IMR-90 (cell line): ENCODE measurements around the gene SMC5. TPM values are rescaled to one million over a fixed set of nuclear protein-coding genes. Genes with fewer than 3 reads are reported as not detected.

ENCODE experiments used
- ATAC-seq: fragments of 200-7000 bp; cut with Tn5 transposase; 2 replicates; pipeline ENCODE4 v1.9.1; 2020; ENCODE audit warnings: low read depth, mild to moderate bottlenecking, moderate library complexity
- BruUV-seq: library from RNA; stranded (reverse); fragments of 400-500 nt; replicated peaks from 2 replicates; lab custom pipeline; 2021; lab: Mats Ljungman, UMichigan
- CTCF ChIA-PET: fragments of 300-600 bp; formaldehyde crosslinking; extraction: SDS; loops from one replicate; lab custom pipeline; 2021; ENCODE audit warnings: antibody characterized with exemption; lab: Yijun Ruan, JAX
- POLR2A ChIA-PET: fragments of 300-600 bp; sonication (Branson Sonifier 250); formaldehyde crosslinking; loops from one replicate; lab custom pipeline; 2022; ENCODE audit warnings: antibody characterized with exemption; ENCODE audit not compliant: unreplicated experiment; lab: Charles Lee
- DNase-seq: peaks from one replicate; pipeline ENCODE4 v3.0.0; 2013
- H2AFZ ChIP-seq: replicated peaks from 2 replicates; pipeline ENCODE3; 2013; ENCODE audit warnings: low read length, mild to moderate bottlenecking; ENCODE audit not compliant: poor library complexity
- H2AK5ac ChIP-seq: 2 replicates; pipeline ENCODE4 v1.6.1; 2013; ENCODE audit warnings: low read depth, low read length, inconsistent platforms
- H2AK9ac ChIP-seq: replicated peaks from 2 replicates; pipeline ENCODE3; 2013; ENCODE audit warnings: mild to moderate bottlenecking, low read depth, low read length, moderate library complexity; ENCODE audit not compliant: poor library complexity
- H2BK120ac ChIP-seq: 2 replicates; pipeline ENCODE4 v1.6.1; 2013; ENCODE audit warnings: low read depth, low read length, inconsistent platforms
- H2BK15ac ChIP-seq: 3 replicates; pipeline ENCODE4 v1.6.1; 2013; ENCODE audit warnings: low read depth, low read length, inconsistent platforms
- H2BK20ac ChIP-seq: 2 replicates; pipeline ENCODE4 v1.6.1; 2013; ENCODE audit warnings: low read depth, mild to moderate bottlenecking, inconsistent platforms, low read length, moderate library complexity
- H2BK5ac ChIP-seq: 2 replicates; pipeline ENCODE4 v1.6.1; 2013; ENCODE audit warnings: mild to moderate bottlenecking, low read depth, low read length, inconsistent platforms; ENCODE audit not compliant: poor library complexity, severe bottlenecking
- H3K14ac ChIP-seq: replicated peaks from 2 replicates; pipeline ENCODE4 v1.6.1; 2013; ENCODE audit warnings: low read depth, low read length, inconsistent platforms
- H3K18ac ChIP-seq: 2 replicates; pipeline ENCODE4 v1.6.1; 2013; ENCODE audit warnings: low read depth, low read length, control low read depth
- H3K23ac ChIP-seq: 2 replicates; pipeline ENCODE4 v1.6.1; 2013; ENCODE audit warnings: low read depth, low read length, inconsistent platforms
- H3K27ac ChIP-seq: 2 replicates; pipeline ENCODE4 v1.5.1; 2013; ENCODE audit warnings: mild to moderate bottlenecking, control low read depth, low read length; ENCODE audit not compliant: insufficient read depth
- H3K27me3 ChIP-seq: 2 replicates; pipeline ENCODE4 v1.6.1; 2013; ENCODE audit warnings: low read length; ENCODE audit not compliant: control insufficient read depth, insufficient read depth
- H3K36me3 ChIP-seq: 2 replicates; pipeline ENCODE4 v1.6.1; 2013; ENCODE audit warnings: low read length, mixed read lengths; ENCODE audit not compliant: control insufficient read depth, insufficient read depth
- H3K4ac ChIP-seq: 2 replicates; pipeline ENCODE4 v1.6.1; 2013; ENCODE audit warnings: low read depth, low read length, inconsistent platforms
- H3K4me1 ChIP-seq: 2 replicates; pipeline ENCODE4 v1.6.1; 2013; ENCODE audit warnings: low read length, mixed read lengths; ENCODE audit not compliant: control insufficient read depth, insufficient read depth
- H3K4me2 ChIP-seq: 2 replicates; pipeline ENCODE4 v1.6.1; 2013; ENCODE audit warnings: low read depth, mild to moderate bottlenecking, control low read depth, low read length, moderate library complexity
- H3K4me3 ChIP-seq: 2 replicates; pipeline ENCODE4 v1.5.1; 2013; ENCODE audit warnings: low read depth, mild to moderate bottlenecking, control low read depth, low read length, moderate library complexity; ENCODE audit not compliant: insufficient read depth
- H3K56ac ChIP-seq: 2 replicates; pipeline ENCODE4 v1.6.1; 2013; ENCODE audit warnings: low read length, inconsistent platforms; ENCODE audit not compliant: insufficient read depth; ENCODE audit errors: extremely low read depth
- H3K79me1 ChIP-seq, 2 experiments: 2 replicates each; pipeline ENCODE4 v1.6.1; 2013; ENCODE audit warnings: low read length in 2 of 2, inconsistent platforms in 1 of 2, low read depth in 1 of 2
- H3K9ac ChIP-seq: 2 replicates; pipeline ENCODE4 v1.6.1; 2013; ENCODE audit warnings: low read depth, low read length, control low read depth
- H3K9me1 ChIP-seq: 2 replicates; pipeline ENCODE4 v1.6.1; 2013; ENCODE audit warnings: low read length, inconsistent platforms; ENCODE audit not compliant: insufficient read depth
- H3K9me3 ChIP-seq: 2 replicates; pipeline ENCODE4 v1.6.1; 2013; ENCODE audit warnings: low read length; ENCODE audit not compliant: control insufficient read depth, insufficient read depth
- H4K20me1 ChIP-seq: 2 replicates; pipeline ENCODE4 v1.6.1; 2013; ENCODE audit warnings: low read length, inconsistent platforms; ENCODE audit not compliant: insufficient read depth
- H4K5ac ChIP-seq: 2 replicates; pipeline ENCODE4 v1.6.1; 2013; ENCODE audit warnings: mild to moderate bottlenecking, low read depth, low read length, control low read depth
- H4K8ac ChIP-seq, 2 experiments: 2 replicates each; pipeline ENCODE4 v1.6.1; 2013; ENCODE audit warnings: low read depth in 2 of 2, low read length in 2 of 2, control low read depth in 1 of 2, inconsistent platforms in 1 of 2
- H4K91ac ChIP-seq: 2 replicates; pipeline ENCODE4 v1.6.1; 2013; ENCODE audit warnings: low read depth, low read length, inconsistent platforms; ENCODE audit not compliant: insufficient read depth
- BHLHE40 ChIP-seq: fragments of 150-350 bp; IDR thresholded peaks from 2 replicates; pipeline ENCODE4 v1.6.1; 2016; ENCODE audit warnings: mild to moderate bottlenecking, low read depth, low read length
- CHD1 ChIP-seq: IDR thresholded peaks from 2 replicates; pipeline ENCODE4 v1.6.1; 2012; ENCODE audit warnings: low read depth, low read length, improper control_type of control experiment
- CTCF ChIP-seq: conservative IDR thresholded peaks from 2 replicates; pipeline ENCODE4 v1.5.1; 2012; ENCODE audit warnings: mild to moderate bottlenecking, low read depth, low read length, improper control_type of control experiment
- ELK1 ChIP-seq: fragments of 150-350 bp; IDR thresholded peaks from 2 replicates; pipeline ENCODE4 v1.6.1; 2016; ENCODE audit warnings: low read depth, mild to moderate bottlenecking, low read length, moderate library complexity, borderline replicate concordance
- NFE2L2 ChIP-seq: fragments of 150-350 bp; IDR thresholded peaks from 2 replicates; pipeline ENCODE4 v1.6.1; 2016; ENCODE audit warnings: low read depth, mild to moderate bottlenecking, low read length
- RCOR1 ChIP-seq: IDR thresholded peaks from 2 replicates; pipeline ENCODE4 v1.6.1; 2012; ENCODE audit warnings: mild to moderate bottlenecking, low read length, improper control_type of control experiment; ENCODE audit not compliant: insufficient replicate concordance
- RFX5 ChIP-seq: IDR thresholded peaks from 2 replicates; pipeline ENCODE4 v1.8.0; 2012; ENCODE audit warnings: low read depth, mild to moderate bottlenecking, low read length, moderate library complexity
- SMC3 ChIP-seq: fragments of 150-350 bp; IDR thresholded peaks from 2 replicates; pipeline ENCODE4 v1.6.1; 2016; ENCODE audit warnings: low read depth, mild to moderate bottlenecking, antibody characterized with exemption, low read length, moderate library complexity
- USF2 ChIP-seq: fragments of 150-350 bp; IDR thresholded peaks from 2 replicates; pipeline ENCODE4 v1.6.1; 2017; ENCODE audit warnings: mild to moderate bottlenecking, antibody characterized with exemption, low read length, low read depth
- WGBS, 2 experiments: methylation state at CpG; one replicate each; pipeline versions ENCODE4 v1.1.5 to v1.1.7; 2013; ENCODE audit warnings: missing lambda C conversion rate in 2 of 2; ENCODE audit not compliant: insufficient read length in 1 of 2; ENCODE audit errors: extremely low coverage in 2 of 2; 5-methylcytosine and 5-hydroxymethylcytosine counted together
- dilution Hi-C: fragments of 300-500 bp; cut with HindIII; formaldehyde crosslinking; loops from one replicate; pipeline ENCODE4 v1.14.3; 2018; ENCODE audit warnings: low sequenced_read_pairs; ENCODE audit not compliant: unreplicated experiment
- in situ Hi-C: fragments of 300-500 bp; cut with MboI; formaldehyde crosslinking; loops from 3 replicates; pipeline ENCODE4 v1.14.3; 2019; ENCODE audit warnings: low sequenced_read_pairs, inconsistent platforms, mixed read lengths
- intact Hi-C: fragments of 100-400 bp; cut with micrococcal nuclease; formaldehyde crosslinking; loops from 2 replicates; pipeline ENCODE4 v1.10.0; 2022
- polyA plus RNA-seq, 3 experiments: library from polyadenylated mRNA; depleted of rRNA; stranded (reverse); fragments of >200 nt; gene quantifications; 2 replicates each; pipeline ENCODE4 v1.2.3, GENCODE V29; 2012; ENCODE audit warnings: low replicate concordance in 1 of 3
- total RNA-seq: library from RNA; depleted of rRNA; stranded (reverse); fragments of >200 nt; gene quantifications from 2 replicates; pipeline ENCODE4 v1.2.3, GENCODE V29; 2012

Gene SMC5
- total and polyA plus RNA-seq, 2 of the 4 experiments (the other 2 are of a cell fraction), result 12.0 to 13.3 TPM

- Histone ChIP-seq H2BK120ac (no peak overlapping the region), H4K5ac (no peak overlapping the region), H3K27ac (no peak overlapping the region), H2BK5ac (no peak overlapping the region), H2AK9ac (no peak overlapping the region), H3K23ac (no peak overlapping the region), H4K8ac (no peak overlapping the region), H3K79me1 (peaks cover 30 to 84% of the 10 kb centered on the region in 2 experiments), H4K20me1 (peaks cover 90% of the 10 kb centered on the region), H4K91ac (no peak overlapping the region), H3K36me3 (no peaks in the 10 kb centered on the region; the same call in 1 of the 2 replicates), H3K27me3 (no peaks in the 10 kb centered on the region), H3K4ac (no peak overlapping the region), H3K4me1 (peaks cover 12% of the 10 kb centered on the region), H3K56ac (no peak overlapping the region), H3K9me1 (peaks cover 27% of the 10 kb centered on the region), H3K4me2 (no peak overlapping the region), H3K9ac (no peak overlapping the region), H2BK20ac (no peak overlapping the region), H3K4me3 (no peak overlapping the region), H2BK15ac (no peak overlapping the region), H2AK5ac (no peak overlapping the region), H3K9me3 (no peaks in the 10 kb centered on the region), H2AFZ (no peak overlapping the region), H3K18ac (no peak overlapping the region), H3K14ac (no peak overlapping the region)
- in situ Hi-C loops (no loop called here), intact Hi-C loops (no loop called here), dilution Hi-C loops (no loop called here)
- ATAC-seq (no peak), DNase-seq (no peak)
- BruUV-seq, result no TSS peak
- ChIA-PET CTCF (no interaction called here), POLR2A (no interaction called here)
- no peak for TF ChIP-seq SMC3
- TF ChIP-seq USF2, result no peak
- no peak for TF ChIP-seq RFX5
- no peak for TF ChIP-seq BHLHE40
- no peak for TF ChIP-seq NFE2L2
- TF ChIP-seq ELK1, result no peak
- no peak for TF ChIP-seq RCOR1
- no peak for TF ChIP-seq CTCF
- TF ChIP-seq CHD1, result no peak
- no CpG with 5 or more reads among the region's 6 CpGs for WGBS, 2 experiments
Observed at GRCh38 chr9:70395652-70396051, 136.9 kb downstream of the SMC5 start.
